ENCODE results near the gene TEAD4. TPM values are rescaled to one million over a fixed set of nuclear protein-coding genes. Genes with fewer than 3 reads are reported as not detected.

The TEAD4 gene
- total and polyA plus RNA-seq, 3 donors from 2014 or later = 9.7 to 16.1 (median 10.9) TPM

- TF ChIP-seq CTCF (IDR thresholded peaks at IDR 0.05) (no peak), POLR2A (IDR thresholded peaks at IDR 0.05) (no peak)
- H3K27me3 ChIP-seq = no peaks in the 10 kb centered on the region
- no peaks in the 10 kb centered on the region for H3K9me3 ChIP-seq
- H3K36me3 ChIP-seq (ENCODE audit: low read depth, missing control alignments) = no peaks in the 10 kb centered on the region
- intact Hi-C loops (cut with DNase I; ENCODE audit: low total_unique reads) = no loop called here
- WGBS, 2 donors = 71 to 82% methylated on average over 8 of the region's 8 CpGs
- no peaks in the 10 kb centered on the region for H3K4me1 ChIP-seq
- H3K4me3 ChIP-seq = no peak overlapping the region
- DNase-seq = no peak
- H3K27ac ChIP-seq = no peak overlapping the region
Measured at GRCh38 chr12:3042394-3042793, 83.2 kb downstream of the TEAD4 start.

- 79 to 85% methylated on average over 4 of the region's 4 CpGs for WGBS, 2 donors
Measured at GRCh38 chr12:3042826-3043225, 83.6 kb downstream of the TEAD4 start.

GRCh38 chr12:3043406-3043805 is 84.2 kb downstream of the TEAD4 start:
- Histone ChIP-seq H3K36me3 (ENCODE audit: low read depth, missing control alignments) (no peaks in the 10 kb centered on the region), H3K4me1 (no peaks in the 10 kb centered on the region), H3K27me3 (no peaks in the 10 kb centered on the region), H3K9me3 (no peaks in the 10 kb centered on the region), H3K4me3 (no peak overlapping the region), H3K27ac (no peak overlapping the region)
- WGBS, 2 donors = 91 to 93% methylated on average over 7 of the region's 7 CpGs
- intact Hi-C loops (cut with DNase I; ENCODE audit: low total_unique reads) = no loop called here
- TF ChIP-seq POLR2A (IDR thresholded peaks at IDR 0.05) (no peak), CTCF (IDR thresholded peaks at IDR 0.05) (no peak)
- no peak for DNase-seq

More at GRCh38 chr12:3042826-3043225, 83.6 kb downstream of the TEAD4 start:
- no peaks in the 10 kb centered on the region for H3K4me1 ChIP-seq
- intact Hi-C loops (cut with DNase I; ENCODE audit: low total_unique reads) = no loop called here
- no peak for DNase-seq
- H3K36me3 ChIP-seq (ENCODE audit: low read depth, missing control alignments) = no peaks in the 10 kb centered on the region
- H3K27ac ChIP-seq = no peak overlapping the region
- no peak overlapping the region for H3K4me3 ChIP-seq
- no peaks in the 10 kb centered on the region for H3K9me3 ChIP-seq
- no peaks in the 10 kb centered on the region for H3K27me3 ChIP-seq
- TF ChIP-seq POLR2A (IDR thresholded peaks at IDR 0.05) = no peak
- TF ChIP-seq CTCF (IDR thresholded peaks at IDR 0.05) = no peak

- no peak for DNase-seq
- no peak for TF ChIP-seq POLR2A (IDR thresholded peaks at IDR 0.05)
- no peak for TF ChIP-seq CTCF (IDR thresholded peaks at IDR 0.05)
- intact Hi-C loops (cut with DNase I; ENCODE audit: low total_unique reads) = no loop called here
- WGBS, 2 donors = 78 to 80% methylated on average over 7 to 8 of the region's 8 CpGs
- Histone ChIP-seq H3K4me3 (no peak overlapping the region), H3K27ac (no peak overlapping the region), H3K27me3 (no peaks in the 10 kb centered on the region), H3K36me3 (ENCODE audit: low read depth, missing control alignments) (no peaks in the 10 kb centered on the region), H3K9me3 (no peaks in the 10 kb centered on the region), H3K4me1 (no peaks in the 10 kb centered on the region)
Measured at GRCh38 chr12:3044141-3044630, 85.0 kb downstream of the TEAD4 start.

GRCh38 chr12:3045494-3045893 is 86.3 kb downstream of the TEAD4 start:
- no peak overlapping the region for H3K4me3 ChIP-seq
- H3K27me3 ChIP-seq = no peaks in the 10 kb centered on the region
- H3K4me1 ChIP-seq = peaks cover 3% of the 10 kb centered on the region
- WGBS, 2 donors = 88 to 89% methylated on average over 5 of the region's 5 CpGs
- no peak for TF ChIP-seq CTCF (IDR thresholded peaks at IDR 0.05)
- TF ChIP-seq POLR2A (IDR thresholded peaks at IDR 0.05) = no peak
- intact Hi-C loops (cut with DNase I; ENCODE audit: low total_unique reads) = no loop called here
- H3K36me3 ChIP-seq (ENCODE audit: low read depth, missing control alignments) = no peaks in the 10 kb centered on the region
- DNase-seq = no peak
- H3K9me3 ChIP-seq = no peaks in the 10 kb centered on the region
- no peak overlapping the region for H3K27ac ChIP-seq
